ENCODE data around the gene TRIM5.
"Not testable (repeated sequence)": the region's sequence is repeated elsewhere in the genome, so short reads cannot be mapped to it uniquely, and the experiment has no call there.

GRCh38 chr11:5682890-5683441, 1.9 kb downstream of the TRIM5 start:
- not testable (repeated sequence) for TF ChIP-seq REST (IDR thresholded peaks at IDR 0.05; ENCODE audit: unreplicated experiment); CTCF (conservative IDR thresholded peaks at IDR 0.05; ENCODE audit: low read depth in 2 of 2); POLR2AphosphoS5 (IDR thresholded peaks at IDR 0.05; ENCODE audit: low read depth); EZH2phosphoT487 (IDR thresholded peaks at IDR 0.05; ENCODE audit: unreplicated experiment); EZH2 (IDR thresholded peaks at IDR 0.05; ENCODE audit: low read depth, unreplicated experiment); STAT1 (IDR thresholded peaks at IDR 0.05; ENCODE audit: unreplicated experiment)
